GM18526 (cell line): ENCODE measurements around the gene CTIF.

Source experiments
- POLR2A ChIP-seq: IDR thresholded peaks from 3 replicates; pipeline ENCODE4 v1.6.1; 2011; ENCODE audit not compliant: insufficient read length; ENCODE audit errors: extremely low read depth

Gene CTIF

GRCh38 chr18:48663096-48663930, 124.5 kb downstream of the CTIF start:
- TF ChIP-seq POLR2A = no peak

GRCh38 chr18:48663931-48664847, 125.4 kb downstream of the CTIF start:
- no peak for TF ChIP-seq POLR2A

GRCh38 chr18:48665654-48666053, 126.8 kb downstream of the CTIF start:
- TF ChIP-seq POLR2A = no peak

GRCh38 chr18:48666613-48667012, 127.8 kb downstream of the CTIF start:
- no peak for TF ChIP-seq POLR2A

- no peak for TF ChIP-seq POLR2A
Measured at GRCh38 chr18:48667276-48668254, 128.7 kb downstream of the CTIF start.

- no peak for TF ChIP-seq POLR2A
Measured at GRCh38 chr18:48668466-48669179, 129.8 kb downstream of the CTIF start.

- no peak for TF ChIP-seq POLR2A
Measured at GRCh38 chr18:48669180-48669675, 130.4 kb downstream of the CTIF start.

GRCh38 chr18:48669991-48670750, 131.3 kb downstream of the CTIF start:
- no peak for TF ChIP-seq POLR2A

- no peak for TF ChIP-seq POLR2A
Measured at GRCh38 chr18:48670751-48671560, 132.1 kb downstream of the CTIF start.

GRCh38 chr18:48671561-48671945, 132.7 kb downstream of the CTIF start:
- no peak for TF ChIP-seq POLR2A

- no peak for TF ChIP-seq POLR2A
Measured at GRCh38 chr18:48672671-48673340, 134.0 kb downstream of the CTIF start.

- no peak for TF ChIP-seq POLR2A
Measured at GRCh38 chr18:48673456-48673852, 134.6 kb downstream of the CTIF start.
